OCI-LY7 (cell line): ENCODE data around the gene TMEM258. TPM values are rescaled to one million over a fixed set of nuclear protein-coding genes. Genes with fewer than 3 reads are reported as not detected.

Experiments
- BruUV-seq: library from RNA; stranded (reverse); fragments of 400-500 nt; replicated peaks from 2 replicates; lab custom pipeline; 2021; lab: Mats Ljungman, UMichigan
- CTCF ChIA-PET: fragments of 300-600 bp; sonication (Branson Sonifier 250); formaldehyde crosslinking; loops from one replicate; lab custom pipeline; 2022; ENCODE audit warnings: antibody characterized with exemption; ENCODE audit not compliant: unreplicated experiment; lab: Charles Lee
- POLR2A ChIA-PET: fragments of 300-600 bp; sonication (Branson Sonifier 250); formaldehyde crosslinking; loops from one replicate; lab custom pipeline; 2022; ENCODE audit warnings: antibody characterized with exemption; lab: Charles Lee
- DNase-seq: peaks from one replicate; pipeline ENCODE4 v3.0.0-alpha.2; 2015; ENCODE audit warnings: low spot score
- H2AFZ ChIP-seq: fragments of 200-600 bp; sonication (generic), shearing (Covaris generic); 2 replicates; pipeline ENCODE4 v1.6.1; 2014; ENCODE audit warnings: mild to moderate bottlenecking, antibody characterized with exemption, low read length, moderate library complexity
- H3K27ac ChIP-seq: fragments of 200-600 bp; sonication (generic); 2 replicates; pipeline ENCODE4 v1.5.1; 2014; ENCODE audit warnings: mixed run types, low read depth, mild to moderate bottlenecking, moderate library complexity, low read length, inconsistent platforms; ENCODE audit not compliant: poor library complexity, severe bottlenecking
- H3K36me3 ChIP-seq: fragments of 200-600 bp; sonication (generic); 2 replicates; pipeline ENCODE4 v1.6.1; 2014; ENCODE audit warnings: mild to moderate bottlenecking, antibody characterized with exemption, low read length, moderate library complexity, mixed read lengths; ENCODE audit not compliant: insufficient read depth
- H3K4me1 ChIP-seq: fragments of 200-600 bp; sonication (generic); 2 replicates; pipeline ENCODE4 v1.5.1; 2014; ENCODE audit warnings: mild to moderate bottlenecking, low read length; ENCODE audit not compliant: insufficient read depth, poor library complexity, severe bottlenecking
- H3K4me2 ChIP-seq: fragments of 200-600 bp; sonication (generic); 2 replicates; pipeline ENCODE4 v1.6.1; 2014; ENCODE audit warnings: mild to moderate bottlenecking, low read length
- H3K4me3 ChIP-seq: fragments of 200-600 bp; sonication (generic); 2 replicates; pipeline ENCODE4 v1.5.1; 2014; ENCODE audit warnings: mild to moderate bottlenecking, low read depth, low read length; ENCODE audit not compliant: poor library complexity, severe bottlenecking
- H3K79me2 ChIP-seq: fragments of 200-600 bp; sonication (generic); 2 replicates; pipeline ENCODE4 v1.6.1; 2016; ENCODE audit warnings: low read depth, mild to moderate bottlenecking, low read length, moderate library complexity, mixed read lengths; ENCODE audit not compliant: insufficient read depth
- H3K9me2 ChIP-seq: fragments of 200-600 bp; sonication (generic); 2 replicates; pipeline ENCODE4 v1.6.1; 2016; ENCODE audit warnings: mild to moderate bottlenecking, low read length, mixed read lengths; ENCODE audit not compliant: insufficient read depth
- H3K9me3 ChIP-seq: fragments of 200-600 bp; sonication (generic); 2 replicates; pipeline ENCODE4 v1.6.1; 2014; ENCODE audit warnings: mild to moderate bottlenecking, mixed run types, low read length, mixed read lengths
- H4K20me1 ChIP-seq: fragments of 200-600 bp; sonication (generic); 2 replicates; pipeline ENCODE4 v1.6.1; 2014; ENCODE audit warnings: mild to moderate bottlenecking, antibody characterized with exemption, low read length, moderate library complexity, mixed read lengths; ENCODE audit not compliant: insufficient read depth
- CTCF ChIP-seq: fragments of 200-600 bp; sonication (generic); conservative IDR thresholded peaks from 2 replicates; pipeline ENCODE4 v1.5.1; 2014; ENCODE audit warnings: mild to moderate bottlenecking, antibody characterized with exemption, low read length, moderate library complexity, mixed read lengths
- EZH2phosphoT487 ChIP-seq: fragments of 200-600 bp; sonication (generic); IDR thresholded peaks from 2 replicates; pipeline ENCODE4 v1.6.1; 2018; ENCODE audit warnings: low read depth, borderline replicate concordance, mild to moderate bottlenecking, mixed run types, antibody characterized with exemption, low read length, moderate library complexity, mixed read lengths
- intact Hi-C: fragments of 100-400 bp; cut with micrococcal nuclease; formaldehyde crosslinking; loops from one replicate; pipeline ENCODE4 v1.10.0; 2022; ENCODE audit not compliant: unreplicated experiment
- total RNA-seq, 2 experiments: library from RNA; depleted of rRNA in 1 of 2; stranded (reverse); fragments of >200 nt in 1 of 2; shearing (Covaris generic) in 1 of 2; gene quantifications; 2 replicates each; pipeline ENCODE4 v1.2.3, GENCODE V29; 2014 to 2022

Gene TMEM258
- total RNA-seq, 2 experiments from 2014 or later: 174 TPM

DNA sequence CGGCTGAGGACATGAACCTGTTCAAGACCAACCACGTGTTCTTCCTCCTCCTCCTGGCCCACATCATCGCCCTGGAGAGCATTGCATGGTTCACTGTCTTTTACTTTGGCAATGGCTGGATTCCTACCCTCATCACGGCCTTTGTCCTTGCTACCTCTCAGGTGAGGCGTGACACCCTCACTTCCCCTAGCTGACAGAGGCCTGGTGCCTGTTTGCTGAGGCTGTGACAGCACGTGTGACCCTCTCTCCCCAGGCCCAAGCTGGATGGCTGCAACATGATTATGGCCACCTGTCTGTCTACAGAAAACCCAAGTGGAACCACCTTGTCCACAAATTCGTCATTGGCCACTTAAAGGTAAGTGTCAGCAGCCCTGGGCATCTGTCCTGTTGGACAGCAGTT lies 48.0 kb upstream of the TMEM258 start:
- no peaks in the 10 kb centered on the region for H3K9me3 ChIP-seq
- H3K36me3 ChIP-seq: no peaks in the 10 kb centered on the region
- no peak overlapping the region for H3K4me2 ChIP-seq
- TF ChIP-seq CTCF (no peak), EZH2phosphoT487 (no peak)
- no peak overlapping the region for H3K27ac ChIP-seq
- H2AFZ ChIP-seq: no peak overlapping the region
- no TSS peak for BruUV-seq
- no peaks in the 10 kb centered on the region for H3K9me2 ChIP-seq
- H3K4me1 ChIP-seq: peaks cover 7% of the 10 kb centered on the region
- no peak for DNase-seq
- no peak overlapping the region for H3K4me3 ChIP-seq
- CTCF ChIA-PET: no interaction called here
- intact Hi-C loops: no loop called here
- POLR2A ChIA-PET: no interaction called here
- H3K79me2 ChIP-seq: no peaks in the 10 kb centered on the region
- H4K20me1 ChIP-seq: no peaks in the 10 kb centered on the region

DNA sequence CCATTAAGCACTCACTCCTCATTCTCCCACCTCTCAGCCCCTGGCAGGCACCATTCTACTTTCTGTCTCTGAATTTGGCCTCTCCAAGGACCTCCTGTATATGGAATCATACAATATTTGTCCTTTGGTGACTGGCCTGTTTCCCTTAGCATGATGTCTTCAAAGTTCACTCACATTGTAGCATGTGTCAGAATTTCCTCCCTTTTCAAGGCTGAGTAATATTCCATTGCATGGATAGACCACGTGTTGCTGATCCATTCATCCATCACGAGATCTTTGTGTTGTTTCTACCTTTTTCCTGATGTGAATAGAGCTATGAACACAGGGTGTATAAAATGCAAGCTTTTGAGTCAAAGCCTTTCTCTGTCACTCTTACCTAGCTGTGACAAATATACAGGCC lies 47.3 kb upstream of the TMEM258 start:
- no peak overlapping the region for H3K4me2 ChIP-seq
- H3K4me1 ChIP-seq: peaks cover 13% of the 10 kb centered on the region
- intact Hi-C loops: no loop called here
- CTCF ChIA-PET: no interaction called here
- no peak overlapping the region for H3K4me3 ChIP-seq
- POLR2A ChIA-PET: no interaction called here
- no TSS peak for BruUV-seq
- no peak for DNase-seq
- H3K9me2 ChIP-seq: no peaks in the 10 kb centered on the region
- no peak overlapping the region for H2AFZ ChIP-seq
- H3K36me3 ChIP-seq: no peaks in the 10 kb centered on the region
- H3K27ac ChIP-seq: no peak overlapping the region
- no peaks in the 10 kb centered on the region for H4K20me1 ChIP-seq
- H3K9me3 ChIP-seq: no peaks in the 10 kb centered on the region
- H3K79me2 ChIP-seq: no peaks in the 10 kb centered on the region
- TF ChIP-seq EZH2phosphoT487: no peak
- TF ChIP-seq CTCF: no peak

DNA sequence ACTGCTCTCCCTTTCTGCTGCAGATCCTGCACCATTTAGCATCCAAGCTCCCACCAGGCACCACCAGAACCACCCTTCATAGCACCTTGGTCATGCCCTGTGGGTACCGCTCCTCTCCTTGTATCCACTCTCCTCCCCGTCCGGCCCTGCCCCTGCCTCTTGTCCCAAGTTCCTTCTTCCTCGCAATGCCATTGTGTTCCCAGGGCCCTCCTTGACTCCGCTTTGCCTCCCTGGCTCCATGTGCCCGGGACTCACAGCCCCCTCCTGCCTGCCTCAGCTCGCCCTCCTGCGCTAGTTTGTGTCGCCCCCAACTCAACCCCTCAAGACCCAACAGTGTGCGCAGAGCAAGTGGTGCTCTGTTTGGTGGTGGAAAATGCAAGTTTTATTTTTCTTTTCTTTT lies 46.5 kb upstream of the TMEM258 start:
- ChIA-PET CTCF (no interaction called here), POLR2A (no interaction called here)

More for the DNA sequence above, 46.5 kb upstream of the TMEM258 start:
- H3K4me1 ChIP-seq: peaks cover 21% of the 10 kb centered on the region
- H3K27ac ChIP-seq: no peak overlapping the region
- BruUV-seq: no TSS peak
- no peaks in the 10 kb centered on the region for H3K9me2 ChIP-seq
- no peak for DNase-seq
- no peak overlapping the region for H3K4me2 ChIP-seq
- intact Hi-C loops: no loop called here
- H3K4me3 ChIP-seq: no peak overlapping the region
- no peaks in the 10 kb centered on the region for H3K9me3 ChIP-seq
- H3K79me2 ChIP-seq: no peaks in the 10 kb centered on the region
- no peaks in the 10 kb centered on the region for H4K20me1 ChIP-seq
- no peak overlapping the region for H2AFZ ChIP-seq
- TF ChIP-seq EZH2phosphoT487 (no peak), CTCF (no peak)
- H3K36me3 ChIP-seq: no peaks in the 10 kb centered on the region
